ENCODE measurements around the gene ARAP2.

GRCh38 chr4:36290641-36291040 lies 46.3 kb upstream of the ARAP2 start:
- TF ChIP-seq CTCF (IDR thresholded peaks at IDR 0.05) (no peak), POLR2A (IDR thresholded peaks at IDR 0.05) (no peak)
